ENCODE data around the gene SUPT3H. TPM values are rescaled to one million over a fixed set of nuclear protein-coding genes. Genes with fewer than 3 reads are reported as not detected.

SUPT3H gene
- total and polyA plus RNA-seq, 2 of the 13 experiments (the other 11 are each of a cell fraction or from before 2014, with no cell fraction given) = 11.9 to 36.1 TPM

DNA sequence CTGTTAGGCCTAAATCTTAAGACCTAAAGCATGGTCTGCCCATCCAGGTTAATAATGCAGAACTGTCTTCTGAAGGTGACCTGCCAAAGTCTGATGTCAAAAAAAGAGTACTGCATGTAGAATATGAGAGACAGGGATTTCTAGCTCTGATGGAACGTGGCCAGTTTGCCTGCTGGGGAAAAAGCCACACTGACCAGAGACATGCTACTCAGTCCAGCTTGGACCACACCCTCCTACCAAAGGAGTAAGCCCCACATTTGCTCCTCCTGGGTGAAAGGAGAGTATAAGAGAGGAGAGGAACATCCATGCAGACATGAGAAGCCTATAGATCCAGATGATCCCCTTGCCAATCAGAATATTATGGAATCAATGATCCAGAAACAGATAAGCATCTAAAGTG is 279.5 kb downstream of the SUPT3H start:
- WGBS (ENCODE audit: low lambda C conversion rate) = 92% methylated on average over 1 of the region's 1 CpG
- Histone ChIP-seq H3K27ac (ENCODE audit: extremely low read length, insufficient read depth, low read length) (no peak overlapping the region), H2AFZ (ENCODE audit: low read length) (no peak overlapping the region), H3K9me3 (ENCODE audit: low read length) (no peaks in the 10 kb centered on the region), H3K79me2 (ENCODE audit: insufficient read depth, low read length) (no peaks in the 10 kb centered on the region), H3K9ac (ENCODE audit: insufficient read depth, low read depth, low read length) (no peak overlapping the region), H4K20me1 (ENCODE audit: insufficient read depth, low read length) (no peaks in the 10 kb centered on the region), H3K4me2 (ENCODE audit: low read depth, low read length) (no peak overlapping the region), H3K27me3 (ENCODE audit: control insufficient read depth in 1 of 2, insufficient read depth in 2 of 2, low read length in 2 of 2) (no peaks in the 10 kb centered on the region), H3K36me3 (replicated peaks in 1 of 2; ENCODE audit: control insufficient read depth in 1 of 2, insufficient read depth in 2 of 2, low read length in 2 of 2) (no peaks in the 10 kb centered on the region), H3K4me3 (replicated peaks in 1 of 3; ENCODE audit: insufficient read depth in 1 of 3, low read depth in 2 of 3, low read length in 3 of 3) (no peak overlapping the region), H3K4me1 (ENCODE audit: insufficient read depth, low read length) (no peaks in the 10 kb centered on the region)
- ChIA-PET CTCF (ENCODE audit: low intra/inter-chr PET ratio, low total read pairs) (no interaction called here), POLR2A (no interaction called here)
- FAIRE-seq (no peak), ATAC-seq (no peak), DNase-seq (ENCODE audit: low spot score) (no peak)
- TF ChIP-seq STAT5B (CRISPR knock-in tag; IDR thresholded peaks at IDR 0.05) (no peak), HNRNPK (IDR thresholded peaks at IDR 0.05; ENCODE audit: low read depth, low read length, poor library complexity, severe bottlenecking) (no peak), TCF12 (IDR thresholded peaks at IDR 0.05) (no peak), TCF12 (CRISPR knock-in tag; IDR thresholded peaks at IDR 0.05) (no peak), KLF6 (CRISPR knock-in tag; IDR thresholded peaks at IDR 0.05) (no peak), NR0B2 (CRISPR knock-in tag; IDR thresholded peaks at IDR 0.05) (no peak)
- TF ChIP-seq, protein P1, sequence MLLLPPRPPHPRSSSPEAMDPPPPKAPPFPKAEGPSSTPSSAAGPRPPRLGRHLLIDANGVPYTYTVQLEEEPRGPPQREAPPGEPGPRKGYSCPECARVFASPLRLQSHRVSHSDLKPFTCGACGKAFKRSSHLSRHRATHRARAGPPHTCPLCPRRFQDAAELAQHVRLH (CRISPR knock-in tag; IDR thresholded peaks at IDR 0.05; ENCODE audit: borderline replicate concordance, low read depth) = no peak
- in situ Hi-C loops (cut with HindIII; ENCODE audit: extremely low pct_ligation_motif_present, low pct_unique_long_range_greater_than_20kb) (no loop called here), intact Hi-C loops (cut with micrococcal nuclease; ENCODE audit: unreplicated experiment) (loop anchor here (5.0 kb wide), 1 partner anchor 824 kb away; no protein-coding TSS in a partner anchor)
- no TSS peak for BruUV-seq (replicated peaks)

DNA sequence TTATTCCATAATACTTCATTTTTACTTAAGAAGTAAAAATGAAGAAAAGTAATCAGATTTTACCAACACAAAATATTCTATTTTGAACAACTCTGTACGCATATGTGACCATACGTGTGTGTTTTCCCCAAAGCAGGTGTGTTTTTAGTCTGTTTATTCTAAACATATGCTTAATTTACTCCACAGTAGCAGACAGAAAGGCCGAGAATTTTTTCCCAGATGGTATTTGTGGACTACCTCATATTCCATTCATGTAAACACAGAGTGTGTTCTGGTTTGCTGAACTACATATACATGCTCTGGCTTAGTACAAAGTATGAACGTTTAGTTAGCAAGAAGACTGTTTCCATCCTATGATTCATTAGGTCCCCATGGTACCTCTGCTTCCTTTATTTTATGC is 282.9 kb downstream of the SUPT3H start:
- CTCF ChIA-PET (ENCODE audit: low intra/inter-chr PET ratio, low total read pairs) = no interaction called here
- TF ChIP-seq ETV6 (CRISPR knock-in tag; conservative IDR thresholded peaks at IDR 0.05) (no peak), FUBP1 (CRISPR knock-in tag; IDR thresholded peaks at IDR 0.05; ENCODE audit: borderline replicate concordance) (no peak), POLR2AphosphoS2 (IDR thresholded peaks at IDR 0.05; ENCODE audit: low read depth, low read length) (no peak), SP5 (CRISPR knock-in tag; IDR thresholded peaks at IDR 0.05; ENCODE audit: borderline replicate concordance, low read depth) (no peak), ZBTB46 (CRISPR knock-in tag; IDR thresholded peaks at IDR 0.05; ENCODE audit: borderline replicate concordance) (no peak), BORCS8-MEF2B (CRISPR knock-in tag; IDR thresholded peaks at IDR 0.05) (no peak), GLMP (CRISPR knock-in tag; IDR thresholded peaks at IDR 0.05; ENCODE audit: borderline replicate concordance) (no peak)

More for the DNA sequence above, 282.9 kb downstream of the SUPT3H start:
- in situ Hi-C loops (cut with HindIII; ENCODE audit: extremely low pct_ligation_motif_present, low pct_unique_long_range_greater_than_20kb) = no loop called here
- no peak for FAIRE-seq
- WGBS (ENCODE audit: low lambda C conversion rate) = 92% methylated on average over 4 of the region's 4 CpGs
- H3K4me2 ChIP-seq (ENCODE audit: low read depth, low read length) = no peak overlapping the region
- H2AFZ ChIP-seq (ENCODE audit: low read length) = no peak overlapping the region
- H3K9me3 ChIP-seq (ENCODE audit: low read length) = no peaks in the 10 kb centered on the region
- intact Hi-C loops (cut with micrococcal nuclease; ENCODE audit: unreplicated experiment) = loop anchor here (5.0 kb wide), 1 partner anchor 827 kb away; no protein-coding TSS in a partner anchor
- no peak overlapping the region for H3K9ac ChIP-seq (ENCODE audit: insufficient read depth, low read depth, low read length)
- no peak overlapping the region for H3K4me3 ChIP-seq (replicated peaks in 1 of 3; ENCODE audit: insufficient read depth in 1 of 3, low read depth in 2 of 3, low read length in 3 of 3)
- no TSS peak for BruUV-seq (replicated peaks)
- H3K4me1 ChIP-seq (ENCODE audit: insufficient read depth, low read length) = no peaks in the 10 kb centered on the region
- H3K79me2 ChIP-seq (ENCODE audit: insufficient read depth, low read length) = no peaks in the 10 kb centered on the region
- no peaks in the 10 kb centered on the region for H3K27me3 ChIP-seq (ENCODE audit: control insufficient read depth in 1 of 2, insufficient read depth in 2 of 2, low read length in 2 of 2)
- DNase-seq (ENCODE audit: low spot score) = no peak
- no peaks in the 10 kb centered on the region for H4K20me1 ChIP-seq (ENCODE audit: insufficient read depth, low read length)
- POLR2A ChIA-PET = no interaction called here
- no peak overlapping the region for H3K27ac ChIP-seq (ENCODE audit: extremely low read length, insufficient read depth, low read length)
- no peak for ATAC-seq
- no peaks in the 10 kb centered on the region for H3K36me3 ChIP-seq (replicated peaks in 1 of 2; ENCODE audit: control insufficient read depth in 1 of 2, insufficient read depth in 2 of 2, low read length in 2 of 2)

Measured in HepG2 (cell line).